DMS53 (cell line): Measurements from ENCODE around the gene DPY19L3.
"Not testable (repeated sequence)": the region's sequence is repeated elsewhere in the genome, so short reads cannot be mapped to it uniquely, and the experiment has no call there.

ENCODE experiments used
- DNase-seq: peaks from one replicate; lab custom pipeline; 2025; lab: John Stamatoyannopoulos, UW

Gene DPY19L3

GRCh38 chr19:32512498-32512897, 106.9 kb downstream of the DPY19L3 start:
- DNase-seq, result not testable (repeated sequence)

DNA sequence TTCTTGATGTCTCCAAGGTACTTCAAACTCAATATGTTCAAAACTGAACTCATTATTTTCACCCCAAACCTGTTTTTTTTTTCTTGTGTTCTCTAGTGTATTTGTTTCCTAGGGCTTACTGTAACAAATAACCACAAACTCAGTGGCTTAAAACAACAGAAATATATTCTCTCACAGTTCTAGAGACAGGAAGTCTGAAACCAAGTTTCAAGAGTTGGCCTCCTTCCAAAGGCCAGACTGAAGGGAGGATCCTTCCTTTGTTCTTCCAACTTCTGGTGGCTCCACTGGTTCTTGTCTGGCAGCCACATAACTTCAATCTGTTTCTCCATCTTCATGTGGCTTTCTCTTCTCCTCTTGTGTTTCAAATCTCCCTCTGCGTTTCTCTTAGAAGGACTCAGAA, 113.5 kb downstream of the DPY19L3 start:
- no peak for DNase-seq

DNA sequence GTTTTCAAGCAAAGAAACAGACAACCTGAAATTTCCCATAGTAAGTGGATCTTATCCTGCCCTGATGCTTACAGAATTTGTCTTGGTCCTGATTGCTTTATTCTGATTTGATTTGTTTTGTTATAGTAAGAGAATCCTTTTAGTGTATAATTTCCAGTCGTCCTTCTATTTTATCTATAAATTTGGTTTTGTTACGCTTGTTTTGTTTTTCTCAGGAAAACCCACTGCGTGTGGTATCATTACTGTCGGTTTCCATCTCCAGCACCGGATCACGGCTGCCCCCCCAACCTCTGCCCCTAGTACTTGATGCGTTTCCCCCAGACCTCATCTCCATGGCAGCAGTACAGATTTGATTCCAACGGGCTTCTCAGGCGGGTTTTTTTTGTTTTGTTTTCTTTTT, 117.4 kb downstream of the DPY19L3 start:
- DNase-seq, result no peak

DNA sequence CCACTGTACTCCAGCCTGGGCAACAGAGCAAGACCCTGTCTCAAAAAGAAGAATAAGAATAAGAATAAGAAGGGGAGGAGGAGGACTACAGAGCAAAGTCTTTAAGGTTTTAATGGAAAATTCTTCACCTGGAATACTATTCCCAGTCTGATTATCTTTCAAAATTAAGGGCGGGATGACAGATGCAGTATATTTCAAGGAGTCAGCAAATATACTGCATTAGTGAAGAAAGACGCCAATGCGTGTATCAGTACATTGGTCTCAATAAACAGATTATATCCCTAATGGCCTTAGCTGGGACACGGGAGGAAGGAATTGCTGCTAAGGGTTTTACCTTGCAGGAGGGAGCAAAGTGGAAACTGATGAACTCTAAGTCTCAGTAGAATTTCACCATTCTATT, 121.3 kb downstream of the DPY19L3 start:
- DNase-seq, result no peak

GRCh38 chr19:32530773-32531172, 125.2 kb downstream of the DPY19L3 start:
- no peak for DNase-seq

DNA sequence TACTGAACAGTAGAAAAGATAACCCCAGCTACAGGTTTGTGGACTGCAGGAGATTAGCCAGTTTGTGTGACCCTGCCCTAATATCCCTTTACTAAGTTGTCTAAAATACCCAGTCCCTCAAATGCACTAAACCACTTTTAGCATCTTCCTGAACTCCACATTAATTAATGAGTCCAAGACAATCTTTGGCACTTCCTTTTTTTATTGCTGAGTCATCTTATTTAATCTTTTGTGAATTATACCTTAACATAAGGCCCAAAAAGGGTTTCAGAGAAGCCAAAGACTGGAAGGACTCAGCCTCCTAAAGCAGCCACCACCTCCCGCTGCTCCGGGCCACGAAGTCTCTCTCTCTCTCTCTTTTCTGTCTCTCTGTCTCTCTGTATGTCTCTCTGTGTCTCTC, 126.7 kb downstream of the DPY19L3 start:
- DNase-seq, result no peak
